Left cardiac atrium (tissue), 4 donors: ENCODE measurements around the gene GOT1. TPM values are rescaled to one million over a fixed set of nuclear protein-coding genes. Genes with fewer than 3 reads are reported as not detected.
A peak's percentile ranks its signal among the peaks of the same experiment; 100 is the strongest.

Source experiments
- ATAC-seq, 2 donors: fragments of 200-7000 bp; cut with Tn5 transposase; one replicate each; pipeline ENCODE4 v1.9.1; 2020; ENCODE audit warnings: mild to moderate bottlenecking in 2 of 2, moderate library complexity in 2 of 2
- DNase-seq: peaks from one replicate; pipeline ENCODE4 v3.0.0-alpha.2; 2020
- intact Hi-C, 2 donors: fragments of 100-400 bp; cut with DNase I; formaldehyde crosslinking; loops; one replicate each; pipeline versions ENCODE4 v1.14.1 to v1.15.1; 2022 to 2023
- total RNA-seq, 2 donors: library from RNA; stranded (reverse); fragmentation: NEBNext Ultra II Directional; extraction: Animal tissue kit (Norgen Biotek cat#: 25700); gene quantifications; one replicate each; pipeline ENCODE4 v1.2.1, GENCODE V29; 2021
- donor health status: DM: no; HTN: yes; CAD: no.
- donor health status: DM: no; HTN: yes; CAD: no; lungs with severe emphysema.
- donor health status: DM: yes; HTN: yes; CAD: no.
- donor health status: Dilated cardiomyopathy.

The GOT1 gene
- total RNA-seq, 2 donors from 2014 or later = 404 to 437 TPM

DNA sequence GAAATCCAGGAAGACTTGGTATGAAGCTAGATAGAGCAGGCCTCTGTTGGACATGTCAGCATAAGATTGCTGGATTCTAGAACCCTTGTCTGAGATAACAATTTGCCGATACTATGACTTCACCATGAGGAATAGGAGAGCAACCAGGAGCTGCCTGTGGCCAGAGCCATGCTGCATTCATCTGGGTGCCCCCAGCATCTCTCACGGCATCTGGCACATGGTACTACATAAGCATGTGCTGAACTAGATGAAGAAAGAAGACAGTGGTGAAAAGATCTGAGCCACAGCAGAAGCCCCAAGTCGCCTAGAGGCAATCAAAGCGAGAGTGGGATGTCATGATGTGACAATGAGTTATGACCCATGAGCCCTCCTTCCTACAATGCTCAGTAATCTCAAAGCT is 19.5 kb downstream of the GOT1 start:
- no peak for ATAC-seq

DNA sequence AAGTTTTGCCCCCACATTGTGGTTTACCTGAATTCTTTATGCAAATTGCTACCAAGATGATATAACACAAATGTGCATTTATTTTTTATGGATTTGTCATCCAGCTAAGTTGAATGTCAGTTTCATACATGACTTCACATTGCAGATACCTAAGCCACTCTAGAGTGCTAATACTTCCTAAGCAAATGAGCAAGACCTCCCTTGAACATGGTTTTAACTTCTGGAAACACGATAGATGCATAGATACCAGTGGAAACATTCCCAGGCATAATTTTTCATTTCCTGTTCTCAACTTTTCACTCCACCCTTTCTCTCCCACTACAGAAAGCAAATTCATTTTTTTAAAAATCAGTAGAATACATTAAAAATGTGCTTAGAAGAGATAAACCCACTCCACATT is 20.3 kb downstream of the GOT1 start:
- intact Hi-C loops = no loop called here
- no peak for DNase-seq
- no peak for ATAC-seq

More for the DNA sequence above, 19.5 kb downstream of the GOT1 start:
- DNase-seq = no peak
- intact Hi-C loops = no loop called here

DNA sequence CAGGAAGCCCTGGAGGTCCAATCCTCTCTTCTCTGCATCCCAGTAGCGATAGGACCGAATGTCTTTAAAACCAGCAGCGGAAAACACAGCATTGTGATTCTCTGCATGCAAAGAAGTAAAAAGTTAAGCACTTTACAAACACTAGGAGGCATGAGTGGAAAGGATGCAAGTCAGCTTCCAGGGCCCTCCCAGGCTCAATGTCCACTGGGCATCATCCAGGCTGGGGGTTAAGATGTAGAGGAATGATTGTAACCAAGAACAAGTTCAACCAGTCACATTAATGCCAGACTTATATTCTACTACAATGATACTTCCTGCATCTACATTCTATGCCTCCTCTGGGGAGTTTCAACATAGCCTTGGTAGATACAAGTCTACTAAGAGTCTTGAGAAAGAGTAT is 24.3 kb downstream of the GOT1 start:
- no peak for ATAC-seq
- no peak for DNase-seq
- intact Hi-C loops = no loop called here

DNA sequence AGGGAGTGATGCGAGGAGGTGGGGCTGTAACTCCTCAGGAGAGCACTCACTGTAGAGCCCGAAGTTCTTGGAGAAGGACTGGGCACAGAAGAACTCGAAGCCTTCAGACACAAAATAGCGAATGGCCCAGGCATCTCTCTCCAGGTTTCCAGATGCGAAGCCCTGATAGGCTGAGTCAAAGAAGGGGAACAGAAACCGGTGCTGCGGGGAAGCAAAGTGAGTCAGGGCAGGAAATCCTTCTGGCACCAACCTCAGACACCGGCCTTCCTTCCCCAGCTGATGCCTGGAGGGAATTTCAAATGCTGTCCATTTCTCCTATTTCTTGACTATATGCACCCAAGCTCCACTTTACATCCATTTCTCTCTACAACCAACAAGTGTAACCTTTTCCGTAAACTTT is 26.8 kb downstream of the GOT1 start:
- no peak for DNase-seq
- ATAC-seq = no peak
- intact Hi-C loops = no loop called here

DNA sequence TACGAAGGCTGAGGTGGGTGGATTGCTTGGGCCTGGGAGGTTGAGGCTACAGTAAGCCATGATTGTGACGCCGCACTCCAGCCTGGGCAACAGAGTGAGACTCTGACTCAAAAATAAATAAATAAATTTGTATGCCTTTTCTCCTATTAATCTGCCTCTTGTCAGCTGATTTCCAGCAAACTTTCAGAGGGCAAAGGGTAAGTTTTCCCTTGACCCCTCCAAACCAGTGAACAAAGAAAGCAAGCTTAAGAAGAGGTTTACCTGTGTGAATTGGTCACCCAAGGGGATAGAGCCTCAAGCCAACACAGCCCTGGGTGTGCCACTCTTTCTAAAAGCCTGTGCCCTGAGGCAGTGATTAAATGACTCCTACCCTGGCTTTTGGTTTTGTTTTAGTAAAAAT is 30.8 kb downstream of the GOT1 start:
- intact Hi-C loops = no loop called here
- DNase-seq (no peak), ATAC-seq (no peak)

DNA sequence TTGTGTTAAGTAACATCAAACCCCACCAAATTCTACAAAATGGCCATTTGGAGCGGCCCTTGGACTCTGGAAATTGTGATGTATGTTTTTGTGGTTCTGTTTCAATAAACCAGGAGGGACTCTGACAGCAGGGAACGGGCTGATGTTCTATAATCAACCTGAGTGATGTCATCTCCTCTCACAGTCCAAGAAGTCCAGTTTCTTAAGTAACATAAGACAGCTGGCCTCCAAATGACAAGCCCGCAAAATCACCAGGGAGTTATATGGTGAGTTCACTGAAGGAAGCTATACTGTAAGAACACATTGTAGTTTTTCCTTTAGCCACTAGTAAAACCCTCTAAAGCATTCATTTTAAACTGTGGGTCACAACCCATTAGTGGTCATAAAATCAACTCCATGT is 34.0 kb downstream of the GOT1 start:
- intact Hi-C loops = no loop called here
- DNase-seq (no peak), ATAC-seq (no peak)

DNA sequence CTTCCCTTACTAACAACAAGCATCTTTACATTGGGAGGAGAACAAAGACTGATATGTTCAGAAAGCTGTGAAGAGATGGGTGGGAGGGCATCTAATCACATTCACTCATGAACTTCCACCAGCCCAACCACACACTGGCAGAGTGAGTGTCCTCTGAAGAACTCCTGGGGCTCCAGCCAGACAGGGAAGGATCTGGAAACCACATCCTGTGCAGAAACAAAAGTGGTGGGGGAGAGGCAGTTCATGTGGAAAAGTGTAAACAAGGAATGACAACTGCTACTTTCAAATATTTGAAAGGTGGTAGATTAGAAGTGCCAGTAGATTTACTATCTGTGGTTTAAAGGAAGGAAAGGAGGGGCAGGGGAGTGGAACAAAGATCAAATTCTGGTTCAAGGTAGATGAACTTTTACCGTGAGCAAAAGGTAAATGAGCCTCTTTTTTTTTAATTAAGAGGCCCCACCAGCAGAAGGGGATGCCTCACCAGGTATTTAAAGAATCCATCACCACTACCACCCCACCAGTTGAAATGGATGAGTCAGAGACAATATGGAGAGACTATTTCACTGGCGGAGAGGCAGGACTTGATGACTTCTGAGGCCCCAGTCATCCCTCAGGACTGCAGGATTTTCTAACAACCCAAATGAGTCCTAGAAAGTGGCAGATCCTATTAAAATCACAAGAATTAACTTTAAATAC is 34.5 kb downstream of the GOT1 start:
- DNase-seq (no peak), ATAC-seq (peak in 1 of 2 donors; percentile 14)
- intact Hi-C loops = no loop called here

DNA sequence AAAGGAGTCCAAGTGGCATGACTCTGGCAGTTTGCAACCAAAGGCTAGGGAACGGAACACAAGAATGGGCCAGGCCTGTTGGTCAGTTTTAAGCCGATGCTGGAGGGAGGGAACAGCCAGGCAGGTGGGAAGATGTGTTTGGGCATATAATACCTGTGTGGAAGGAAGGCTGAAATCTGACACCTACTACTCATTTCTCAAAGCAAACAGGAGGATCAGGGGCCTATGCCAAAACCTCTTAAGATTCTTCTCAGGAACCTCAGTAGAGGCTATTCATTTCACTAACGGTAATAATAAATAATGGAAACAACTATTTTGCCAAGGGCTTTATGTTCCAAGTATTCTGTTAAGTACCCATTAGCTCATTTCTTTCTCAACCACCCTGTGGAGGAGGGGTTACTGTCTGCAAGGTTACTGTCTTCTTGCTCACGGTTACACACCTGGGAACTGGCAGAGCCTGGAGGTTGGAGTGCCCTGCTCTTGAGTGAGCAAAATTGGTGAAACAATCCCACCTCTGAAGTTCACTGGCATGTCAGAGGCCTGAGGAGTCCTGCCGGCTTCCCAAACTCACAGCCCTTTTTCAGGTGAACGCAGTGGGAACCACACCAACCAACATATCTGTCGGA is 35.5 kb downstream of the GOT1 start:
- intact Hi-C loops = loop anchor here in 1 of 2 donors (5.0 kb wide), 2 partner anchors 37 to 217 kb away; partner anchors contain the start of gene GOT1
- ATAC-seq (no peak), DNase-seq (no peak)

DNA sequence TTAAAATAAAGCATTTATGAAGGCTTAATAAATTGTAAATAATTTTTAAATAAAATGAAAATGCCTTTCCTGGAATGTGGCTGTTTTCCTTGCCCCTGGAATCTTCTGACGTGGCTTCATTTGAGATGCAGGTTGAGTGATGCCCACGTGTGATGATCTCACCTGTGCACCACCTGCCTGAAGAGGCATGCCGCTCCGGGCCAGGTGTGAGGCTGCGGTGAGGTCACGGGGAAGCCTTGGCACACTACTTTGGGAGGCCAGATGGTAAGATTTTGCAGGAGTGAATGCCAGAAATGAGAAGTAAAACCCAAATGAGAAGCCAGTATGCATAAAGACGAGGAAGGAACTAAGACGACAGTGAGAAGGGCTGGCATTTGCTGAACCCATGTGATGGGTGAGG is 36.2 kb downstream of the GOT1 start:
- intact Hi-C loops = loop anchor here in 1 of 2 donors (5.0 kb wide), 2 partner anchors 38 to 218 kb away; partner anchors contain the start of gene GOT1
- DNase-seq (no peak), ATAC-seq (no peak)

DNA sequence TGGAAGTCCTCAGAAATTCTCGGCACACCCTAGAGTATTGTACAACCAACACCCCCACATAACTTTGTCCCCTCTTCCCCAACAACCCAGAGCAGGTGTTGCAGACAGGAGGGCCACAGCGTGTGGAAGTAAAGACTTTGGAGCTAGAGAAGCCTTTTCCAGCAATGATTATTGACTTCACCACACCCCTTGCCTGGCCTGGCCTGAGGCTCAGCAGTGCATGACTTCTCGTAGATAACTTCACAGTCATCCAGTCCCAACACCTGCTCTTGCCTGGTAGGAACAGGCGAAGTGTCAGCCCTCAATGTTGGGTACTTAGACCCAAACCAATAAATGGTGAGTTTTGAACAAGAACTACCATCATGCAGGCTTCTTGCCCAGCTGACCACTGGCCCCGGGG is 36.7 kb downstream of the GOT1 start:
- ATAC-seq (no peak), DNase-seq (no peak)
- intact Hi-C loops = loop anchor here in 1 of 2 donors (5.0 kb wide), 2 partner anchors 39 to 219 kb away; partner anchors contain the start of gene GOT1

DNA sequence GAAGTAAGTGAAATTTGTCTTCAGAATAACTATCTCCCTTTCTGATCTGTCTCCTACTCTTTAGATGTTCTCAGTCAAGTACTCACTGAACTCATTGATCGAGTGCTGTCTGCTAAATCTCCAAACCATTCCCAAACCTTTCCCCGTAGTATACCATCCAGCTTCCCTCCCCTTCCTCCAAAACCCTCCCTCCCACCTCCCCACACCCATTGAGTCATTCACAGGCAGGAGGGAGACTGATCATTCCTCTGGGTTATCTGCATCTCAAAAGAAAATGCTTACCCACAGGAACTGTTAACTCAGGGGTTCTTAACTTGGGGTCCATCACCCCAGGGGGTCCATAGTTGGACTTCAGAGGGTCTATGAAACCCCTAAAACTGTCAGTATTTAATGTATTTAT is 37.4 kb downstream of the GOT1 start:
- no peak for DNase-seq
- intact Hi-C loops = loop anchor here in 1 of 2 donors (5.0 kb wide), 2 partner anchors 39 to 219 kb away; partner anchors contain the start of gene GOT1
- ATAC-seq = no peak

DNA sequence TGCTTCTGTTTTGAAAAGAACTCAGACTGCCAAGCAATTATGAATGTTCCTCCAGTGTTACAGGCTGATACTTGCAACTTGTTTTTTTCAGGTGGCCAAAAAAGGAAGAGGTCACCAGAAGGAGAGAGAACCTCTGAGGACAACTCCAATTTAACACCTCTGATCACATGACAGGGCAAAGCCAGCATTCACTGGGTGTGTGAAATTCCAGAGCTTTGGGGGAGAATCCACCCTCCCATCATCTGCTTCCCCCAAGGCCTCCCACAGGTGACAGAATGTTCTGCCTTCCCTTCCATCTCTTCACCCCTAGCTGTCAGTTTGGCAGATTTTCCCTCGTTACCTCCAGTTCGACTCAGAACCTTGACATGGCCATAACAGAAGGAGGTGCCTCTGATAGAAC is 39.1 kb downstream of the GOT1 start:
- DNase-seq (no peak), ATAC-seq (peak in 1 of 2 donors; percentile 56)
- intact Hi-C loops = loop anchor here in 1 of 2 donors (5.0 kb wide), 2 partner anchors 41 to 221 kb away; partner anchors contain the start of gene GOT1

DNA sequence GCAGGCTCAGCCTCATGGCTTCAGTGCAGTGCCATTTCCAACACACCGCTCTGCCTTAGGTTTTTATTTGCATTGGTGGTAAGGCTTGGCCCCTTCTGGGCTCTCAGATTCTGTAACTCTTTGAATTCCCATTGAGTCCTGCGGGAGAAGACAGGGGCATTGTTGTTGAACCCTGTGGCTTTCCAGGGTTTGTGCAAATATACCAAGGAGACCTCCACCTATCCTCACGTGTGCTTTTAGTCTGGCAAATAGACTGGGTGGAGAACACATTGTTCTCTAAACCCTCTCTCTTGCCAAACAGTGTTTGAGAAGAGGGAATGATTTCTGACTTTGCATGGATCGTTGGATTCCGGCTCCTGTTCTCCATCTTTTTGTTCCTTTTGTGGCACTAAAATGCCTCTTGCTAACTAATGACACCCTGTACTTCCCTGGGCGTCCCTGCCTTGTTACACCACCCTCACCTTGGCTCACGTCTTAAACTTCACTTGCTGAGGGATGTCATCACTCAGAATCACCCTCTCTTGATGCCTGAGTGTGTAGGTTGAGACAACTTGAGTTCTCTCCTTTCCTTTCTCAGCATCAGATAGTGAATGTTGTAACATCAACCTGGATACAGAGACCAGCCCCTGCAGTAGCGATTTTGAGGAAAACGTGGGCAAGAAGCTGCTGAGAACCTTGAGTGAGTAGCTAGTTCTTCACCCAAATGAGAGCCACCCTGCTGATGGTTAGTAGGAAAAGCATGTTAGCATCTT is 40.5 kb downstream of the GOT1 start:
- ATAC-seq (no peak), DNase-seq (no peak)
- intact Hi-C loops = loop anchor here in 1 of 2 donors (5.0 kb wide), 2 partner anchors 42 to 222 kb away; partner anchors contain the start of gene GOT1

DNA sequence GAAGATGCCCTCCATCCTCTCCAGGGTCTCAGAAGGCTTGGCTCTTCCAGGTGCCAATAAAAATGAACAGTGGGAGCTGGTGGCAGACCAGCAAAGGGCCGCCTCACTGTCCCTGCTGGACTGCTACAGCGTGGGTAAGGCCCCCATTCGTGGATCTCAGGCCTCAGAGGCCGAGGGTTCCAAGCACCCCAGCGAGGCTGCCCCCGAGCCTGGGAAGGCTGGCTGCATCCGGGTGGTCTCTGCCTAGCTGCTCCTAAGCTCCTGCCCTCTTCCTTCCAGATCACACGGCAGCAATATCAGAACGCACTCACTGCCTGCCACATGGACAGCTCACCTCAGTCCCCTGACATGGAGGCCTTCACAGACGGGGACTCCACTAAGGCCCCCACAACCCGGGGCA is 42.9 kb downstream of the GOT1 start:
- intact Hi-C loops = no loop called here
- no peak for DNase-seq
- ATAC-seq = no peak

DNA sequence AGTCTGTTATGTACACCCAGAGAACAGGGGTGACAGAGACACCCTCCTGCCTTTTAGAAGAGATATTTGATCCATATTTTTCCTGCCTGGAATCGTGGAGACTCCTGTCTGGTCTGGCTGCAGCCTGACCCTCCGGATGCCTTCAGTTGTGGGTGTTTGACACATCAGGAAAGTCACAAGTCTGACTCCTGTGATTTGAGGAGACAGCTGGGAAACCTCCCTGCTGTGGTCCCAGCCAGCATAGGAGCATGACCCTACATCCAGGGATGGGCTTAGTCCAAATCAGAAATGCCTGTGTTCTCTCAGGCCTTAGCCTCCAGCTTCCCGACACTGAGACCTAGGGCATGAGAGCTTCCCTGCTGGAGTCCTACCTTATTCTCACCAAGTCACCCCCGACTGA is 43.4 kb downstream of the GOT1 start:
- ATAC-seq (no peak), DNase-seq (no peak)
- intact Hi-C loops = no loop called here

DNA sequence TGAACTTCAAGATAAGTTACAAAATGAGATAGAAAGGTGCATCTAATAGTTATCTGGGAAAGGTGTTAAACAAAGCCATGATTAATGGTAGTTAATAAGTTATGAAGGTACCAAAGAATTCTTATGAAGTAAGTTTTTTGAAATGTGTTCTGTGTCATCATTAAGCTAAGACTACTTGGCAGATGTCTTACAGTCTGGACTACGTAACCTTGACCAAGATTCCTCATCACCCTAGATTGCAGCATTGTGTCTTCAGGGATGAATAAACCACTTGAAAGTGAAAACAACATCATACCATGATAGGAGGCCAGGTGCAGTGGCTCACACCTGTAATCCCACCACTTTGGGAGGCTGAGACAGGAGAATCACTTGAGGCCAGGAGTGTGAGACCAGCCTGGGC is 48.2 kb downstream of the GOT1 start:
- ATAC-seq (no peak), DNase-seq (no peak)
- intact Hi-C loops = no loop called here

DNA sequence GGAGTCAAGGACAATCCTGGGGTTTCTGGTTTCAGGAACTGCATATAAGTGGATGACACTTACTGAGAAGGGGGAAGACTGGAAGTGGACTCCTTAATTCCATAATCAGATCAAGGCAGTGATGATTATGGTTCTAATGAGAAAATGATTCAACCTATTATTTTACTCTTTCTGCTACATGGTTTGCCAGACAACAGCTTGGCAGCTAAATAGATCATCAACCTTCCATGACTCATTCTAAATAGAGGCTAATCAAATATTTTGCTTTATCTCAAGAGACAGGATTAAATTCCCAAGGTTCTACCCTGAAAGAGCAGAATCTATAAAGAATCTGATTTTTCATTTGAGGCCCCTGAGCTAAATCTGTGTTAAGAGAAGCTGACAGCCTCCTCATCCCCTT is 55.0 kb downstream of the GOT1 start:
- ATAC-seq (no peak), DNase-seq (no peak)
- intact Hi-C loops = no loop called here

DNA sequence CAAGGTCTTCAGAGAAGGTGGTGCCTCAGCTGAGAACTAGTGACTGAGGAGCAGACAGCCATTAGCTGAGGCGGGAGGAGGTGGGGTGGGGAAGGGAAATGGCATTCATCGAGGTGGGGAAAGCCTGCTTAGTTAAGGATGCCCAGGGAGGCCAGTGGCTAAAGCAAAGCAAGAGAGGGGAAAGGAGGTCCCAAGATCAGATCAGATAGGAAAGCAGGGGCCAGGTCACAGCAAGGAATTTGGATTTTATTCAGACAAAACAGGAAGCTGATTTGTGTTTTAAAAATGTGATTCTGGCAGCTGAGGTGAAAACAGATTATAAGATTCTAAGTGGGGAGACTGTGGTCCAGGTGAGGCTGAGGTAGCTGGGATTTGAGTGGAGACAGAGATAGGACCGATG is 55.5 kb downstream of the GOT1 start:
- ATAC-seq = no peak
- no peak for DNase-seq
- intact Hi-C loops = no loop called here

DNA sequence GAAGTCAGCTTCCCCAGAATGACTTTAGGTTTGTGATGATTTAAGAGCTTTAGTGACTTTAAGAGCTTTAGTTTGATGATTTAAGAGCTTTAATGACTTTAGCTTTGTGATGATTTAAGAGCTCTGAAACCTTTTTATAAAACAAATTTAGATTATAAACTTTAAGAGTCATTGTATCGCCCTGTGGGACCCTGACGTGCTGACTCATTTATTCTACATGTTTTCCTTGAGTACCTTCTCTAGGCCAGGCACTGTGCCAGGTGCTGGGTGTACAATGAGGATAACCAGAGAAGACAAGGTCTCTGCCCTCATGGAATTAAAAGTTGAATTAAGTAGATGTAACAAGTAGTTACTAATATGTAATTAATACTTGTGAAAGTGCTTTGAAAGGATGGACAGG is 55.9 kb downstream of the GOT1 start:
- no peak for ATAC-seq
- no peak for DNase-seq
- intact Hi-C loops = no loop called here
